Kidney epithelial cell (primary cell): Measurements from ENCODE around the gene ALS2. TPM values are rescaled to one million over a fixed set of nuclear protein-coding genes. Genes with fewer than 3 reads are reported as not detected.
A peak's percentile ranks its signal among the peaks of the same experiment; 100 is the strongest.

Experiments used
- DNase-seq: peaks from one replicate; pipeline ENCODE4 v3.0.0-alpha.2; 2010; ENCODE audit warnings: low read depth
- H3K27me3 ChIP-seq: 2 replicates; pipeline ENCODE4 v1.6.0; 2011; ENCODE audit warnings: low read length; ENCODE audit not compliant: control insufficient read depth, insufficient read depth
- H3K36me3 ChIP-seq: 2 replicates; pipeline ENCODE4 v1.5.1; 2011; ENCODE audit warnings: low read length; ENCODE audit not compliant: control insufficient read depth, insufficient read depth
- H3K4me3 ChIP-seq: 2 replicates; pipeline ENCODE4 v1.5.1; 2011; ENCODE audit warnings: low read depth, mild to moderate bottlenecking, control low read depth, low read length
- total RNA-seq: library from RNA; depleted of rRNA; stranded (reverse); fragments of >200 nt; gene quantifications from 2 replicates; pipeline ENCODE4 v1.2.3, GENCODE V29; 2015
- TF ChIP-seq, protein P1 (sequence below): IDR thresholded peaks from 2 replicates; pipeline ENCODE4 v1.5.1; 2011; ENCODE audit warnings: mild to moderate bottlenecking, moderate library complexity, low read length, control low read depth, inconsistent platforms; ENCODE audit not compliant: insufficient read depth, poor library complexity, severe bottlenecking

The ALS2 gene
- total RNA-seq, 1 donor from 2014 or later, result 25.6 TPM

GRCh38 chr2:201796478-201796865 lies 15.7 kb upstream of the ALS2 start:
- TF ChIP-seq, protein P1, sequence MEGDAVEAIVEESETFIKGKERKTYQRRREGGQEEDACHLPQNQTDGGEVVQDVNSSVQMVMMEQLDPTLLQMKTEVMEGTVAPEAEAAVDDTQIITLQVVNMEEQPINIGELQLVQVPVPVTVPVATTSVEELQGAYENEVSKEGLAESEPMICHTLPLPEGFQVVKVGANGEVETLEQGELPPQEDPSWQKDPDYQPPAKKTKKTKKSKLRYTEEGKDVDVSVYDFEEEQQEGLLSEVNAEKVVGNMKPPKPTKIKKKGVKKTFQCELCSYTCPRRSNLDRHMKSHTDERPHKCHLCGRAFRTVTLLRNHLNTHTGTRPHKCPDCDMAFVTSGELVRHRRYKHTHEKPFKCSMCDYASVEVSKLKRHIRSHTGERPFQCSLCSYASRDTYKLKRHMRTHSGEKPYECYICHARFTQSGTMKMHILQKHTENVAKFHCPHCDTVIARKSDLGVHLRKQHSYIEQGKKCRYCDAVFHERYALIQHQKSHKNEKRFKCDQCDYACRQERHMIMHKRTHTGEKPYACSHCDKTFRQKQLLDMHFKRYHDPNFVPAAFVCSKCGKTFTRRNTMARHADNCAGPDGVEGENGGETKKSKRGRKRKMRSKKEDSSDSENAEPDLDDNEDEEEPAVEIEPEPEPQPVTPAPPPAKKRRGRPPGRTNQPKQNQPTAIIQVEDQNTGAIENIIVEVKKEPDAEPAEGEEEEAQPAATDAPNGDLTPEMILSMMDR, result no peak
- no peak overlapping the region for H3K4me3 ChIP-seq
- no peaks in the 10 kb centered on the region for H3K36me3 ChIP-seq
- H3K27me3 ChIP-seq, result no peaks in the 10 kb centered on the region
- no peak for DNase-seq

DNA sequence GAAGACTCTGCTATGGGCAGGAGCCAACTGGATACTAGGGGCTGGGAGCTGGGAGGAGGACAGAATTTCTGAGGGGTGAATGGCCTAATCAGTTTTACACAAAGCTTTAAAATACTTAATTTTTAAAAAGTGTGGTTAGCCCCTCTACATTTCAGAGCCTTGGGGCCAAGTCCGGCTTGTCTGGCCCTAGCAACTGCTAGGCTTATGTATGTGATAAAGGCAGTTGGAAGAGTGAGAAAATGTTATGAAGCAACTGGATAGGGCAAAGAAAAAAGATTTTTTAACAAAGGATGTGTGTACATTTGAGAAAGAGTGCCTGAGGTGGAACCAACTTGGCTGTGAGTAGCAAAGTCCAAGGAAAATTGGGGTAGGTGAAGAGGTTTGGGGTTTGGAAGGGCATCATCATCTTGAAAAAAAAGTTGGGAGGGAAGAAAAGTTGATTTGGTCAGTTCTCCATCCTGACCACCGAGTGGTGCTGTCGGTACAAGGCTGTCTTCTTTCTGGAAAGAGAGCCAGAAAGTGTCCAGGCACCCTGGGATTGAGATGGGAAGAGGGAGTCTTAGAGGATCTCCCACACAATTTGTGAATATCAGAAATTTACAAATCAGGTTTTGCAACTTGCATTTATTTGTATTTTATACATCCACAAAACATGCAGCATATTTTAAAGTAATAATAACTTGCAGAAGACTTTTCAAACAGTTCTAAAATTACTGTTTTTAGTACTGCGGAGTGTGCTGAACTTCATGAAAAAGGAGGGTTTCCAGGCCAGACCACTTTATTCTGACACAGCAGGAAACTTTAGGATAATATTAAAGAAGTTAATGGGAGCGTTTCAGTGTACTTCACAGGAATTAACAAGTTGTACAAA lies 15.1 kb upstream of the ALS2 start:
- DNase-seq, result no peak
- no peaks in the 10 kb centered on the region for H3K27me3 ChIP-seq

GRCh38 chr2:201794294-201794693 lies 13.6 kb upstream of the ALS2 start:
- Histone ChIP-seq H3K27me3 (no peaks in the 10 kb centered on the region), H3K4me3 (no peak overlapping the region), H3K36me3 (no peaks in the 10 kb centered on the region)
- TF ChIP-seq, protein P1, result no peak
- no peak for DNase-seq

More for the DNA sequence above, 15.1 kb upstream of the ALS2 start:
- H3K36me3 ChIP-seq, result no peaks in the 10 kb centered on the region
- no peak overlapping the region for H3K4me3 ChIP-seq
- TF ChIP-seq, protein P1, result peak; percentile 80

DNA sequence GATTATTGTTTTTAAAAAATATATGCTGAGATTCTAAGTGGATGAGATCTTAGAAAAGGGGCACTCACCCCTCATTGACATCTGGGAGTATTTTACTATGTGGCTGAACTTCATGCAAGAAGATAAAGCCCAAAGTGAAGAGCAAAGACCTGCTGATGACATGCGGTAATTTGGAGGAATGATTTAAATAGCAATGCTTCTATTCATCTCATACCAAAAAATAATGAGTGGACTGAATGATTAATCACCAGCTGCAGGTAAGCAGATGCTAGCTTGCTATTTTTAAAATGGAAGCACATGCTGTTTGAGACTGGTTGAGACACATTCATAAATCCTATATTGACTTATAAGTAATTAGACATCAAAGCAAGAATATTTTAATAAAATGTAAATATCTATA lies 12.9 kb upstream of the ALS2 start:
- TF ChIP-seq, protein P1, result no peak
- Histone ChIP-seq H3K27me3 (no peaks in the 10 kb centered on the region), H3K36me3 (no peaks in the 10 kb centered on the region), H3K4me3 (no peak overlapping the region)
- DNase-seq, result no peak

DNA sequence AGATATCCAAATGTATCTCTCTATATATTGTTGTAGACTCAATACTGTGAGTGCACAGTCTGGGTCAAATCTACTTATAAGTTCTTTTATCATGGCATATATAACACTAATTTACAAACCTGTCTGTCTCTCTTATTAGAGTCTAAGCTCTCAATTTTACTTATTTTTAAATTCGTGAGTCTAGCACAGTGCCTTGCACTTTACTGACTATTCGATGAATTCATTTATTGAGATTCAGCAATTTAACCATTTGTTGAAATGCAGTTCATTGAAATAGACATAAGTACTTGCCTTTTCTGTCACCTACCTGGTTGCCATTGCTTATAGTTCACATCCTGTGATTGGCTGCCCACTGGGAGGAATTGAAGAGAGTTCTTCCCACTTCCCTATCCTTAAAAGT lies 10.3 kb upstream of the ALS2 start:
- TF ChIP-seq, protein P1, result no peak
- no peak for DNase-seq
- Histone ChIP-seq H3K4me3 (no peak overlapping the region), H3K36me3 (no peaks in the 10 kb centered on the region), H3K27me3 (no peaks in the 10 kb centered on the region)

- TF ChIP-seq, protein P1, result no peak
- Histone ChIP-seq H3K27me3 (no peaks in the 10 kb centered on the region), H3K36me3 (no peaks in the 10 kb centered on the region), H3K4me3 (no peak overlapping the region)
- no peak for DNase-seq
These were observed 9.6 kb upstream of the ALS2 start for GRCh38 chr2:201790291-201790690.
